ENCODE measurements around the gene DDB1.

DDB1 gene

DNA sequence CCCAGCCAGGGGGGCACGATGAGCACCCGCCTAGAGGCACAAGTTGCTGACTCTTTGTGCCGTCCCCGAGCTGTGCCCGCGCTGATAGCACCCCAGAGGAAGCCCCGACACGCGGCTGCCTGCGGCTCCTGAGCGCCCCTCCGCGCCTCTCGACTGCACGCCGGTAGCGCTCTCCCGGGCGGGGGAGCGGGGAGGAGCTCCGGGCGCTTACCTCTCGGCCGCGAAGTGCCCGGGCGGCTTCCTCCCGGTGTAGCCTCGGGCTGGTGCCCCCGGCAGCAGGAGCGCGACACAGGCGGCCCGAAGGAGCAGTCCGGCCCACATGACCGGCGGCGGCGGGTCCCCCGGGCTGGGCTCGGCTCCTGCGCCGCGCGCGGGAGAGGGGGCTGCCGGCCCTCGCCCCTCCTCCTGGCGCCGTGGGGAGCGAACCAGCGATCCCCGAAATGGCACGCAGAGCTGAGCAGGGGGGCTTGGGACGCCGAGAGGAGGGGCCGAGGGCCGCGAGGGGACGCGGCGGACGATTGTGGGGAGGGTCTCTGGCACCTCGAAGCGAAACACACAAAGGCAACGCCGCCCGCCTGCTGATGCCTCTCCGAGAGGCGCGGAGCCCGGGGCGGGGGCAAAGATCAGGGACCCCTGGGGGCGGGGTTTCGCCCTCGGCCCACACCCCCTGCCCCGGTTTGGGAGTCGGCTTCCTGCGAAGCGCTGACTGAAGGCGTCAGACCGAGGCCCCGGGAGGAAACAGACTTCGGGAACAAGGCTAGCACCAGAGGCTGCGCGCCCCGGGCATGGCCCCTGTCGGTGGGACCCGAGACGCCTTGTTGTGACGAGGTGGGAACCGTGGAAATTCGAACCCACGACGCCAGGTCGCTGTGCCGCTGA, 37.9 kb downstream of the DDB1 start, which contains the start of gene VWCE:
Gene VWCE (minus strand): TSS at position 600 of the 879 bp plus-strand sequence. CDS start 279 bp downstream, at position 321.
- peak in 1 of 2 donors; percentile 51 for DNase-seq

- peak in 1 of 2 donors; percentile 17 for DNase-seq
Observed at GRCh38 chr11:61293867-61294716, 38.8 kb downstream of the DDB1 start.

DNA sequence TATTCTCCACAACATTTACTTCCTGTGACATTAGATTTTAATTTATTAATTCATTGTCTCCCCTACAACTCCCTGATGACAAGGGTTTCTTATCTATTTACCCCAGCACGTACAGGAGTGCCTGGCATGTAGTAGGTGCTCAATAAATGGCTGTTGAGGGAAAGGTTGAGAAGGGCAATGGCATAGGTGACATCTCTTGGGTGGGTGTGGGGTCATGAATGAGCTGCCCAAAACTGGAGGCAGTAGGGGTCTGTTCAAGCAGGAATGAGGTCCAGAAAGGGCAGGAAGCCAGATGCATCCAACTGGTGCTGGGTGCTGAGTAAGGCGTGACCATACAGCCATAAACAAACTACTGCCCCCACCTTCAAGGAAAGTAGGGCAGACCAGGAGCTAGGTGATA, 40.5 kb downstream of the DDB1 start:
- DNase-seq: no peak

- DNase-seq: no peak
Observed at GRCh38 chr11:61290905-61291690, 41.8 kb downstream of the DDB1 start.

DNA sequence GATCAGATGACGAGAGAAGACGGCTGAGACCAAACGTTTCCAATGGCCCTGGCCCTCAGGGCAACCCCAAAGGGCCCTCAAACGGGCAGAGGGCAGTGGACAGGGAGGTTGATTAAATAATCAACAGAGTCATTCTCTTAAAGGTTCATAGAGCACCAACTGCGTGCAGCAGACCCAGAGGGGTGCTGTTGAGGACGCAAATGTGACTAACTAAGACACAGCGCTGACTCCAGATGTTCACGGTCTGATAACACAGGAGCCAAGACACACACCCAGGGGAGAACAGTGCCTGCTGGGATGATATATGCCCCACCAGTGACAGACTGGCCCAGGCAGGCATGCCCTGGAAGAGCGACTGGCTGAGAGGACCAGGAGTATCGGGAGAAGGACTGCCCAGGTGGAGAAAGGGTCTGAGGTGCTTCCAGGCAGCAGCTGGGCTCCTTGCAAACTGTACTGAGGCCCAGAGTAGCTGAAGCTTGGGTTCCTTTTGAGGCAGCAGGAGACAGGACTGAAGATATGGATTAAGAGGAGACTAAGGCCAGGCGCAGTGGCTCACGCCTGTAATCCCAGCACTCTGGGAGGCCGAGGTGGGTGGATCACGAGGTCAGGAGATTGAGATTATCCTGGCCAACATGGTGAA, 45.4 kb downstream of the DDB1 start:
- DNase-seq: no peak

DNA sequence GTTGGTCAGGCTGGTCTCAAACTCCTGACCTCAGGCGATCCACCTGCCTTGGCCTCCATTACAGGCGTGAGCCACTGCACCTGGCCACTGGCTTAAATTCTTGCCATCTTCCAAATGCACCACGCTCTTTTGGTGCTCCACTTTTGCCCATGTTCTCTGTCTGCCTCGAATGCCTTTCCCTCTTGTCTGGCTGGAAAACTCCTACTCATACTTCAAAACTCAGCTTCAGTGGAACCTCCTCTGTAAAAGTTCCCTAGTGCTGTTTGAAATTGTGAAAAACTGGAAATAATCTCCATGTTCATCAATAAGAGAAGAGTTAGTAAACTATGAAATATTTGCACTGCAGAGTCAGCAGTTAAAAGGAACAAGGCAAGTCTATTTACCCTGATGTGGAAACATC, 49.3 kb downstream of the DDB1 start:
- no peak for DNase-seq

DNA sequence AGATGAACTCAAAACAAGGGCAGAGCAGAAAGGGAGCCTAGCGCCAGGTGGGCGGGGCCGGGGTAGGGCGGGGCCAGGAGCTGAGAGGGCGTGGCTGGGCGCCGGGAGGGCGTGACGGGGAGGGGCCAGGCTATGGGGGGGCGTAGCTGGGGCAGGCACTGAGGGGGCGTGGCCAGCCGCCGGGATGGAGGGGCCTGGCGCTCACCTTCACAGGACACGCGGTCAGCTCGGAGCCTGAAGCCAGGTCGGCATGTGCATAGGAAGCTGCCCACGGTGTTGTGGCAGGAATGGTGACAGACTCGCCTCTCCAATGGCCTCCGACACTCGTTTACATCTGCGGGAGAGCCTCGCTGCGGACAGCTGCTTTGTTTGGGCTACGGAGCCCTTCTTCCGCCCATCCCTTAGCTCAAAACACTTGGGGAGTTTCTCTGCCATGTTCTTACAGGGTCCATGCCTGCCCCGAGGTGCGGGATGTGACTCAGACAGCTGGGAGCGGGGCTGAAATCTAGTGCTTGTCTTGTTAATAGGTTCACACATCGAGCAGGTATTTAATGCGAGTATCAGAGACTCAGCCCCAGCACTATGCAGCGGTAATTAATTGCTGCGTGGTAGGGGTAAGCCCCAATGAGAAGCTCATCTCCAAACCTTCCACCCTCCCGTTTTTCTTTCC, 51.2 kb downstream of the DDB1 start:
- no peak for DNase-seq

DNA sequence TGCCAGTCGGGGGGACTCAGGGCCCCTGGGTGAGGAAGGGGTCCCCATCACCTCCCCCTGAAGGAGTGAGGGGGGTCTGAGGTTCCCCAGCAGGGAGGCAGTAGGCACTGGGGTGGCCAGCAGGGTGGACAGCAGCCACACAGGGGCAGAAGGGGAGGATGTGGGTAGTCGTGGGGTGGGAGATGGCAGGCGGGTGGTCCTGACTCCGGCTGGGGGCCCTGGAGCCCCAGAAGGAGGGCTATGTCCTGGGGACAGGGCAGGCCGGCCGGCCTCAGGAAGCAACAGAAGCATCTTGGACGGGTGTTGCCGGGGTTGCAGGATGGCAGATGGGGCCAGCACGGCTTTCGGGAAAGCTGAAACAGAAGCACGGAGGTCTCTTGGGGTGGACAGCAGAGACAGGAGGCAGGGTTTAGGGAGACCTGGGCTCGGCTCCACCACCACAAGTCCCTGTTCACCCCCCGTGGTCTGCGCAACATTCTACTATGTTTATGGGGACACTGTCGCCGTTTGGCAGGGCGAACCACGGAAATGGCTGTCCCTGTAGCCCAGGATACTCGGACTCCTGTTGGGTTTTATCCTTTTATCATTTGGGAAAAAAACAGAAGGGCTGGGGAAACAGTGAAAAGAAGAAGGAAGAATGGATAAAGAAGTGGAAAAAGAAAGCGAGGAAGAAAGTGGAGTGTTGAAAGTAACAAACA, 51.9 kb downstream of the DDB1 start:
- no peak for DNase-seq

GRCh38 chr11:61279934-61280659, 52.8 kb downstream of the DDB1 start:
- no peak for DNase-seq

GRCh38 chr11:61278001-61278470, 54.9 kb downstream of the DDB1 start:
- no peak for DNase-seq

DNA sequence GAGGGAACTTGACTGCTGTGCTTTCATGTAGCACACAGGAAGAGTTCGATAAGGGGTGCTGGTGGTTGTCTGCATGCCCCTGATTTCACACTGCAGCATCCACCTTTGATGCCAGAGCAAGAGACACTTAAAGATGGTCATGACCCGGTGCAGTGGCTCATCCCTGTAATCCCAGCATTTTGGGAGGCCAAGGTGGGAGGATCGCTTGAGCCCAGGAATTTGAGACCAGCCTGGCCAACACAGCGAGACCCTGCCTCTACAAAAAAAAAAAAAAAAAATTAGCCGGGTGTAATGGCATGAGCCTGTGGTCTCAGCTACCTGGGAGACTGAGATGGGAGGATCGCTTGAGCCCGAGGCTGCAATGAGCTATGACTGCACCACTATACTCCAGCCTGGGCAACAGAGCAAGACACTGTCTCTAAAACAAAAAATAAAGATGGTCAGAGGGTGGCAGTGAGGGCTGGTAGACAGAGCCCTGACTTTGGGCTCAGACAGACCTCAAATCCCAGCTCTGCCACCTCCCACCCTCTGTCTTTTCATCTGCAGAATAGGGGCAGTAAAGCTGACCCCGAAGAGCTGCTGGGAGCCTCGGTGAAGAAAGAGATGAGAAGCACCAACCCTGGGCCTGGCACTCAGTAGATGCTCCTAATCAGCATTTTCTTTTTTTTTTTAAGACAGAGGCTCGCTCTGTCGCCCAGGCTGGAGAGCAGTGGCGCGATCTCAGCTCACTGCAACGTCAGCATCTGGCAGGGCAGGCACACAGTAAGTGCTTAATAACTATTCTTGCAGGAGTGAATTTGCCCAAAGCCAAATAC, 55.5 kb downstream of the DDB1 start:
- no peak for DNase-seq

- no peak for DNase-seq
Observed at GRCh38 chr11:61275191-61275590, 57.7 kb downstream of the DDB1 start.

GRCh38 chr11:61274084-61274483, 58.8 kb downstream of the DDB1 start:
- no peak for DNase-seq

DNA sequence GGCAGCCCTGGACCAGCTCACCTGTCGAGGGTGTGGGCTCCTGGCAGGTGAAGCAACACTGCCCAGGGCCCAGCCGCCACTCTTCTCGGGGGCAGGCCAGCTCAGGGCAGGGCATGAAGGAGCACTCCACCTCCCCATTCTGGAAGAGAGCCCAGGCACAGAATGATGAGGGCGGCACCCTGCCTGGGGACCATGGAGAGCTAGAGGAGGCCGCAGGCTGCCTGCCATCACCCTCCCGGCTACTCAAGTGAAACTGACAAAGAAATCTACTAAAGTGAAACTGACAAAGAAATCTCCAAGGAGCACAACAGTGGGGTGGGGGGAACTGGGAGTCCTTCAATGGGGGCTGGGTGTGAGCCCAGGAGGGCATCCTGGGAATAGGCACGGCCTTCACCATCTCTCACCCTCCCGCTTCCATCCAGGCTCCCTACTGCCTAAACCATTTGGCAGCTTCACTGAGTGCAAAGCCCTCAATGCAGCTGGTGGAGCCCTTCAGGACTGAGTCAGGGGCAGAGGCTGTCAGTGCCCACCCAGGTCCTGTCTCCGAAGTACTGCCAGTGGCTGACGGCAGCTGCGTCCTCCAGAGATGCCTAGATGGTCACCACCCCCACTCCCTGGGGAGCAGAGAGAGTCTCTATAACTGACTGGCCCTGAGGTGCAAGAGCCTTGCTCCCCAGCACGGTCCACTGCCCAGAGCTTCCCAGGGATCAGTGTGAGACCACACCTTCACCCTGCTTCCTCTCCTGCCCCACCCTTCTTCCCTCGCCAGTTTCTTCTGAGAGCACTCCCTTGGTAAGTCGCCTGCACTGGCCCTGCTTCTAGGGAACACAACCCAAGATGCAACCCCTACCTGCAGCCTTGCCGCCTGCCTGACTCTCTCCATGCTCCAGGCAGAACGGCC, 59.5 kb downstream of the DDB1 start:
- DNase-seq: no peak

DNA sequence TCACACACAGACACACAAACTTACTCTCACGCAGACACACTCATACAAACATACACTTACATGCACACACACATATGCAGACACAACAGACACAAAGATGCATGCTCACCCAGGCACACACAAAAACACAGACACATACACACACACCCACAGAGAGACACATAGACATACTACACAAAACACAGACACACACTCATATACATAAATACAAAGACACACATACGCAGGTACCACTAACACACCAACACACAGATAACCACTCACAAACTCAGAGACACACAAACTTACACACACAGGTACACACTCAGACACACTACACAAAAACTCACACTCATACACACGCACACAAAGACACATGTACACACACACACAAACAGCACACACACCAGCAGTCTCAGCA, 60.2 kb downstream of the DDB1 start:
- DNase-seq: no peak

DNA sequence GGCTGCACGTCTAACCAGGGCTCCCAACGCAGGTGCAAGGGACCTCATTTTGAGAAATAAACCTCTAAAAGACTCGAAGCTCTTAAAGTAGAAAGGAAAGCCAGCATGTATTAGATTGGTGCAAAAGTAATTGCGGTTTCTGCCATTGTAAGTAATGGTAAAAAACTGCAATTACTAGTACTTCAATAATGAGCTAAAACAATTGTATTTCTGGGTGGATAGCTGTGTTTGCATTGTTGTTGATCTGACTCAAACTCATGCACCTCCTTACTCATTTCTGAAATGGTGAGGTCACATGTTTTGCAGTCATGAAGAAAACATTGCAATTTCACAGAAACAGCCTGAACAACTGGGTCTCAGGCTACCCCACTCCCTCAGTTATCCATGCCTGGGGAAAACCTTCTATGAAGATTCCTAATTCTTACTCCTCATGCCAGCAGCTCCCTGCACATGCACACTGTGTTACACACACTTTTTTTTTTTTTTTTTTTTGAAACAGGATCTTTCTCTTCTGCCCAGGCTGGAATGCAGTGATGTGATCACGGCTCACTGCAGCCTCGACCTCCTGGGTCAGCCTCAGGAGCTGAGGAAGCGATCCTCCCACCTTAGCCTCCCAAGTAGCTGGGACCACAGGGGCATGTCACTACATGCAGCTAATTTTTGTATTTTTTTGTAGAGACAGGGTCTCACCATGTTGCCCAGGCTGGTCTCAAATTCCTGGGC, 62.4 kb downstream of the DDB1 start:
- no peak for DNase-seq

DNA sequence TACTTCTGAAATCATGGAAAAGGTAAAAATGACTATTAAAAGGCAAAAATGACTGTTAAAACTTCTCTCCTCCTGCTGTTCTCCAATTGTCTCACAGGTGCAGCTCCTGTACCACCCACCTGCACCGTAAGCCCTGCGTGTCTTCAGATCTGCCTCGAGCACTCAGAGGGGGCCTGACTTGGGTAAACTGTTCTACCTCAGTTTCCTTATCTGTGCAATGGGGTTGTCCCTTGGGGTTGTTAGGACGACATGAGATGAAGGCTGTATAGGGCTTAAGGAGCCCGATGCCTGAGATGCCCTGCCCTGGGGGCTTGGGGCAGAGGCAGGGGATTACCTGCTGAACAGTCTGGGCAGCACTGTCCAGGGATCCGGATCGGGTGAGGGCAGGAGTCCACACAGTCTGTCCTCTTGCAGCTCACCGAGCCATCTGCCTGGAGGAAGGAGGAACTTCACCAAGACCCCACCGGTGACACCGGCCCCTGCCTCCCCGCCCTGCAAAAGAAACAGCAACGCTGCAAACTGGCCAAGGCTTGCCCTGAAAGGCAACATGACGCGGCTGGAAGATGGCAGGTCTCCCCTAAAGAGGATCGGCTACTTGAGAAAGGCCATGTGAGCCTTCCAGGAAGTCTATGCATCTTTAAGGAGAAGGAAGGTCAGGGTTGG, 64.2 kb downstream of the DDB1 start:
- no peak for DNase-seq

Measured in bone marrow (tissue), 2 donors.